Body of pancreas (tissue), 4 donors: ENCODE measurements around the gene PLCB4.

Experiments
- CTCF ChIP-seq, 7 experiments: fragments of 450-650 bp in 4 of 7; fragments of 200-600 bp in 3 of 7; sonication (generic) in 3 of 7; IDR thresholded peaks; one replicate each; pipeline ENCODE4 v1.5.1; 2016 to 2019; ENCODE audit warnings: antibody characterized with exemption in 7 of 7
- POLR2A ChIP-seq, 3 donors: fragments of 450-650 bp; IDR thresholded peaks; one replicate each; pipeline ENCODE4 v1.6.1; 2016; ENCODE audit warnings: antibody characterized with exemption in 3 of 3, mild to moderate bottlenecking in 2 of 3

- TF ChIP-seq CTCF (IDR thresholded peaks at IDR 0.05): no peak
- no peak for TF ChIP-seq POLR2A (IDR thresholded peaks at IDR 0.05)
Observed at GRCh38 chr20:9099372-9099771, 30.5 kb downstream of the PLCB4 start.
